Stimulated activated CD4-positive, alpha-beta T cell treated with anti-CD3 and anti-CD28 coated beads, TNF-alpha, amount 100 ng/mL, for 24 hours (primary cell): ENCODE results near the gene NTHL1.

Source experiments
- DNase-seq, 3 experiments: peaks; one replicate each; pipeline ENCODE4 v3.0.0-alpha.2; 2020; ENCODE audit warnings: low read depth in 3 of 3

The NTHL1 gene

DNA sequence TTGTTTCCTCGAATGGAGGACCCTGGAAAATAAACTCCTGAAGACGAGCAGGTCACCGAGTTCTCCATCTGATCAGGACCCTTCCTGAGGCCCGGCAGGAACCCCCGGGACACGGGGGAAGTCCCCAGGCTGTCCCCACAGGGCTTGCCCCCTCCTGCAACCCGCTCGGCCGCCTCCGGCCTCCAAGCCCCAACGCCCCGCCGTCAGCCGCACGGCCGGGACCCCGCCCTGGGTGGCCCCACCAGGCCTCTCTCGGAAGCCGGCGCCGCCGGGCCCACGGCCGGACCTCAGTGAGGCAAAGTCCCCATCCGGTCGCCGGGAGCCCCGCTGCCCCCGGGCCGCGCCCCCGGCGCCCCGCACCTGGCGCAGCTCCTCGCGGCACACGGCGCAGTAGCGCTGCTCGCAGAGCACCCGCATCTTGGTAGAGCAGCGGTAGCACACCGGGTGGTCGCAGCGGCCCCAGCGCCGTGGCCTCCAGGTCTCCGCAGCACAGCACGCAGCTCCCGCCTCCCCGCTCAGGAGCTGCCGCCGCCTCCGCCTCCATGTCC is 38.4 kb downstream of the NTHL1 start:
- no peak for DNase-seq

DNA sequence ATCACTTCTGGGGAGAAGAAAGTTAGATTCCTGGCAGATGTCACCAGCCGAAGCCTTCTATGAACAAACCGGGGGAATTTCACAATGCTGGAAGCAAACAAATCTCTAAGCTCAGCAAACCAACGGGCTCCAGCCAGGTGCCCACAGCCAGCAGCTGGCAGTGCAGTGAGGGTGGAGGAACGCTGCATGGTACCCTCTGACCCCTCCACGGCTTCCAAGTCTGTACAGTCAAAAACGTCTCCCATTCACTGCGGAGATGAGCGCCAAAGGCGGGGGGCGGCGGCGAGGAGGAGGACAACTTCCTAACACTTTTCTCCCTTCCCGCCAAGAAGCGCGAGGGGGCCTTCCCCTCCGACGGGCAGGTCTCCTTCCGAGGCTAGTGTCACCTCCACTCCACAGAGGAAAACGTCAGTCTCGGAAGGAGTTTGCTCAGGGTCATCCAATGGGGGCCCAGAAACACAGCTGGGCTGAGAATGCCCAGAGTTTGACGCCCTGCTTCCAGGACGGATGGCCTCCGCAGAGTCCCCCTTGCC is 38.9 kb downstream of the NTHL1 start:
- DNase-seq, result peak in 1 of 3 experiments; percentile 50

DNA sequence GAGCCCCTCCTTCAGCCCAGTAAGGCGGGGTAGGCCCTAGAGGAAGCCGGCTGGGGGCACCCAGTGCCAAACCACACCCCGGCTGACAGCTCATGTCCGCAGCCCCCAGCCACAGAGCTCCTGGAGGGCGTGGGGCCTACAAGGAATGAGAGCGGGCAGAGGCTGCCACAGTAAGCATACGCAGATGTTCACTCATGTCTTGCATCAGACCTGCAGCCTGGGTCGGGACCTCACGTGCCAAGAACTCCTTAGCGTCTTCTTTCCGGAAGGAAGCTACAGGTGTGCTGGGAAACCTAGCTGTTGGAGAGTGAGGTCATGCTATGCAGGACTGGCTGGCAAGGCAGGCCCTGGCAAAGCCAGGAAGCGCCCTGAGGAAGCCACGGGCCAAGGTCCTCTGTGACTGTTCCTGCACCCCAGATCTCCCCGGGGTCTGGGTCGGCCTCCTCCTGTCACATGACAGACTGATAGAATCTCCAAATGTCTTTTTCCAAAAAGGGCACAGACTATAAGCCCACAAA is 39.6 kb downstream of the NTHL1 start:
- no peak for DNase-seq

GRCh38 chr16:2007081-2007836 is 40.4 kb downstream of the NTHL1 start:
- DNase-seq, result no peak

DNA sequence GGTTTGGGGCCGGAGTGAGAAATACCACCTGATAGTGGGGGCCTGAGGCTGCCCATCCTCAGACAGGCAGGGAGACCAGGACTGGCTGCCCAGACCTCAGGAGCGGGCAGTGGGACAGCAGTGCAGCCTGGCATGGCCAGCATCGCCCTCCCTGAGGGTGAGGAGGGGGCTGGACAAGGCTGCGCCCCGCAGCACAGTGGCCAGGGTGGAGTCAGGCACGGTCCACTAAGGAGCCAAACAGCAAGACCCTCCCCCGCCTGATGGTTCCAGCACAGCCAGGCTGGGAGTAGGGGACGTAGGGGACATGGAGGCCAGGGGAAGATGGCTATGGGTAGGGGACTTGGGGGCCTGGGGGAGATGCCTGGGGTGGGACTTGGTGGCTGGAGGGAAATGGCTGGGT is 41.3 kb downstream of the NTHL1 start:
- DNase-seq, result no peak

DNA sequence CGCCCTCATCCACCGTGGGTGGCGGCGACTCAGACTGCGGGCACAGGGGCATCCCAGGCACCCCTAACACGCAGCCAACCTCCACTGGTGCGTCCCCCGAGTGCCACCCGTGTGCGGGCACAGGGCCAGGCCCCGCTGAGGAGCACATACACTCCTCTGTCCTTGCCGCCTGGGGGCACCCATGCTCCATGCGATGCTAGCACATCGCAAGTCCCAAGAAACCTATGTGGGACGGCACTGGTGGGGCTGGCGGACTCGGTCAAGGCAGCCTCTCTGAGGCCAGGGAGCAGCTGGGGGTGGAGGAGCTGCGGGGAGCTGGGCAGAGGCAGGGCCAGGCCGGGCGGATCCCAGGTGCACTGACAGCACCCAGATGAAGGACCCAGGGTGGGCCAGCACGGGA is 42.0 kb downstream of the NTHL1 start:
- DNase-seq, result no peak

GRCh38 chr16:2004795-2005517 is 42.7 kb downstream of the NTHL1 start:
- DNase-seq, result no peak

DNA sequence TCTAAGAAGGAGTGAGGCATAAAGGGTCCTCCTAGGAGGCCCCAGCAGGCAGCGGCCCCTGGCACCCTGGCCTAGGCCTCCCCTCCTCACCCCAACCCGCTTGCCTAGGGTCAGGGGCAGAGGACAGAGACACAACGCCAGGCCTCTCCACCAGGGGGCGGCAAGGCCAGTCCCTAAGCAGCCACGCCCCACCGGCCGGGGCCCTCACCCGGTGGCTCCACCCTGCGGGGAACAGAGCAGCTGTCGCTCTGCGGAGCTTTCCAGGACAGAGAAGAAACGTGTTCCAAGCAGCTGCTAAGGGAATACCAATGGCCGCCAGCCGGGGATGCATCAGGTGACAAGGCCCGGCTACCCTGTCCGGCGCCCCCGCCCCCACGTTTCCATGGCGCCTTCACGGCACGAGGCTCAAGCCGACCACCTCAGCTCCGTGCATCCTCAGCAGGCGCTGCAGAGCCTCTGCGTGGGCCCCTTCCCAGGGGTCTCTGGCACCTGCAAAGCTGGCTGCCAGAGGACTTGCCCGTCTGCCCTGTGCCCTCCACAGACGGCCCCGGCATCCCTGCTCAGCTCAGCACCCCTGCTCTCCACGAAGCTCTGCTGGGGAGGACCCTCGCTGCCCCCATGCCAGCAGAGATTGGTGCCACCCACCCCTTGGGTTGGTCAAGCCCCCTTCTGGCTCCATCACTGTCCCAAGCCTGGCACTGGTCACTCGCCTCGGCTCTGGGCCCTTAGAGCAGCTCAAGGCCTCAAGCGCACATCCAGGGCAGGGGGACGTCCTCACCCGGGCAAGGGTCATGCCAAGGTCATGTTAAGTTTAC is 43.6 kb downstream of the NTHL1 start:
- DNase-seq, result peak; percentile 74 to 91 (median 79)

DNA sequence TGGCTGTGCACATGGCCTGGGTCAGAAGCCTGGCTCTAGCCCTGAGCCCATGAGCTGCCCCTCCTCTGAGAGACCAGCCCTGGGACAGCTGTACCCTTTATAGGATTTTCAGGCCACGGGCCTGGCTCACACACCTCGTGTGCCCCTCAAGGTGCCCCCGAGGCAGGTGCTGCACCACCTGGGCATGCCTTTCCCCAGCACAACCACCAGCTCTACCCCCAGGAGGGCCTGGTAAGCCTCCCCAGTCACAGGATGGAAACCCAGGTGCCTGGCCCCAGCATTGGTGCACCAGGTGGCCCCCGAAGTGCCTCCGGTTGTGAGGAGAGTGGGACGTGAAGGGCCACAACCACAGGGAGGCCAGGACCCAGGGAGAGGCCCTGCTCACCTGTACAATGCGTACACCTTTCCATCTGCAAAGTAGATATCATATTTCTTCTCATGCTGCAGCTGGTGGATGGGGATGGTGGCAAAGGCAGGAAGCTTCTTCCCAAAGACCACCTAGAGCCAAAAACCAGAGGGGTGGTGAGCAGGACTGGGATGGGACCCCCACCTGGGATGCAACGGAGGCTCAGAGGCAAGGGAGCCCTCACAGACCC is 44.3 kb downstream of the NTHL1 start:
- DNase-seq, result no peak

DNA sequence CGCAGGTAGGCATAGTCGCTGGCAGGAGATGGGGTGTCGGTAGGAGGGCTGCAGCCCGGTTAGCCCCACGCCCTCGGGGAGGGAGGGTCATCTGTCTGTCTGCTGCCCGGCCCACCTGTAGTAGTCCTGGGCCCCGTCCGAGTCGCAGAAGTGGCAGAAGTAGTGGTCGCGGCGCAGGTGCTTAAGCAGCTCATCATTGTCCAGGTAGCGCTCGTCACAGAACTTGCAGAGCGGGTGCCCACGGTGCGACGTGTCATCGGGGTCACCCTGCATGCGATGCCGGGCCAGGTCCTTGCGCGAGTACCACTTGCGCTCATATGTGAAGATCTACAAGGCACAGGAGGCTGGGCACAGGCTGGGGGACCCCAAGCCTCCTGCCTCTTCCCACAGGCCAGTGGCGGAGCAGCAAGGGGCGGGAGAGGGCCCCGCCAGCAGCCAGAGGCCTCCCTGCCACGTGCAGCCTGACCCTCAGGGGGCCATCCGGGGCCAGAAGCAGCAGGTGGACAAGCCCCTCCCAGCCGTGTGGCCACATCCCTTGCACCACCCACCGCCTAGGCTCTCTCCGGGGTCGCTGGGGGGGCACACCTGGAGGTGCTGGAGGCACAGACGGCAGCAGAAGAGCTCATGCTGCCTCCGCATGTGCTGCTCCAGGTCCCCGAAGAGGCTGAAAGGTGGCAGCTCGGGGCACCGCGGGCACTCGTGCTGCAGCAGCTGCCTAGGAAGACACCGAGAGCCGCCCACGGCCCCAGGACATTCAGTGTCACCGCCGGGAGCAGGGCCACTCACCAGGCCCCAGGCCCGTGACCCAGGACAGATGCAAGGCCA is 45.0 kb downstream of the NTHL1 start:
- DNase-seq, result no peak

- DNase-seq, result no peak
Observed at GRCh38 chr16:2001456-2002355, 45.9 kb downstream of the NTHL1 start.

DNA sequence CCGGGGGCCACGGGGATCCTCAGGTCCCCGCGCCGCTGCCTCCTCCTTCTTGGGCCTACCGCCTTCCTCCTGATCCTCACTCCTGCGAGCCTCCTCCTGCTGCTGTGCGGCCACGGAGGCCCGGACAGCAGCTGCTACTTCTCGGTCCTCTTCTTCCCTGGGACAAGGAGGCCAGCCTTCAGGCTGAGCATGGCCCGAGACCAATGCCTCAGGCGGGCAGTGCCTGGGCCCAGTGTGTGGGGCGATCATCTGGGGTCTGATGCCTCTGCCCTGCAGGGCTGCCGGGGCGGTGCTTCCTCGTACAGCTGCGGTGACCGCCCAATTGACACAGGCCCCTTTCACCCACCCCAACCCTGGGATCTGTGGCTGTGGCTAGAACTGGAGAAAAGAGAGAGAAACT is 46.6 kb downstream of the NTHL1 start:
- DNase-seq, result no peak

DNA sequence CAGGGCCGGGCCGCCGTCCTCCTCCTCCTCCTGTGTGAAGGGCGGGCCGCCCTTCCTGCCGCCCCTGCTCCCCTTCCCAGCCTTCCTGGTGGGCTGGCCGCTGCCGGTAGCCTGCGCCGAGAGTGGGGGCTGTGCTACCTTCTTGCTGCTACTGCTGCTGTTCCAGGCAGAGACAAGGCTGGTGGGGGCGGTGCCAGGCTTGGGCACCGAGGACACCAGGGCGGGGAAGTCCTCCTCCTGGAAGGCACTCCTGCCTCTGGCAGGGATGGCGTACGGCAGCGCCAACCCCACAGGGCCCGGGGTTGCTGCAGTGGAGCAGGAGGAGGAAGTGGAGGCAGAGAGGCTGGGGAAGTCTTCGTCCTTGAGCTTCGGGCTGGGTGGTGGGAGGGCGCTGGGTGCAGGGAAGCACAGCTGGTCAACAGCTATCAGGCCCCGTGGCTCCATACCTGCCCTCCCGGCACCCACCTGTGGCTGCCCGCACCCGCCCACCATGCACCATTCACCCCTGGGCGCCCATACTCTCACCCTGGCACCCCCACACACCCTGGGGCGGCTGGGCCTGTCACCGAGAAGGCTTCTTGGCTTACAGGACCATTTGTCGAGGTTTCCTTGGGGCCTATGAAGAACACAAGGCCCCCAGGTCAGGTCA is 47.6 kb downstream of the NTHL1 start:
- no peak for DNase-seq

DNA sequence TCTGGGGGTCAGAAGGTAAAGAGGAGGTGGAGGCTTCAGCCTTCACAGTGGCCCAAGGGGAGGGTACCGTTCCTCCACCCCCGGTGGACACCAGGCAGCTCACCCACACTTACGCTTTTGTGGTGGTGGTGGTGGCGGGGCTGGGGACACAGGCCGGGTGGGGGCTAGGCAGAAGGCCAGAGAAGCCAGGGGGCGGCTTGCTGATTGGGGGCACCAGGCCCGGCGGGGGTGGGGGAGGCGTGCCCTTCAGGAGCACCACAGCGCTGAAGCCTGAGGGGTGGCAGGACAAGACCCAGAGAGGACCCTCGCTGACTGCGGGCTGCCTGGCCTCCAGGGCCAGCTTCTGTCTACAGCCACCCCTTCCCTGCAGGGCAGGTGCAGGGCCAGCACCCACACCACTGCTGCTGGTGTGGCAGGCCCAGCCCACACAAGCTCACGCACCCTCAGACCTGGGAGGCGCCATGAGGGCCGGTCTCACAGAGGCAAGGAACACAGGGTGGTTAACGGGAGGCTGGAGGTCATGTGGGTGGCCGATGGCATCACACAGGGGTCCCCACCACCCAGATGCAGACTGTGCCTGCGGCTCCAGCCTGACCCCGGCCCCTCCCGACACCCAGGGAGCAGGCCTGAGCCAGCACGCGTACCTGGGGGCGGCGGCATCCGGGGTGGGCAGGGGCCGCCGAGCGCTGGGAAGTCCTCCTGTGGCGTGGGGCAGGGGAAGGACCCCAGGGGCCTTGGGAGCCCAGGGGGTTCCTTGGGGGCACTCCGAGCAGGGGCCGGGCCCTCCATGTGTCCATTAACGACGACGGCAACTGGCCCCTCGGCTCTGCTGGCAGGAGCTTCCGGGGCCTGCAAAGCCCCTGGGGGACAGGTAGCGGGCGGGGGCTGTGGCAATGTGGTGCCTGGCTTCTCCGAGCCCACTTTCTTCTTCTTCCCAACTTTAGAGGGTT is 48.5 kb downstream of the NTHL1 start:
- no peak for DNase-seq

GRCh38 chr16:1998360-1998835 is 49.2 kb downstream of the NTHL1 start:
- DNase-seq, result no peak

- DNase-seq, result no peak
Observed at GRCh38 chr16:1997494-1998359, 49.9 kb downstream of the NTHL1 start.

DNA sequence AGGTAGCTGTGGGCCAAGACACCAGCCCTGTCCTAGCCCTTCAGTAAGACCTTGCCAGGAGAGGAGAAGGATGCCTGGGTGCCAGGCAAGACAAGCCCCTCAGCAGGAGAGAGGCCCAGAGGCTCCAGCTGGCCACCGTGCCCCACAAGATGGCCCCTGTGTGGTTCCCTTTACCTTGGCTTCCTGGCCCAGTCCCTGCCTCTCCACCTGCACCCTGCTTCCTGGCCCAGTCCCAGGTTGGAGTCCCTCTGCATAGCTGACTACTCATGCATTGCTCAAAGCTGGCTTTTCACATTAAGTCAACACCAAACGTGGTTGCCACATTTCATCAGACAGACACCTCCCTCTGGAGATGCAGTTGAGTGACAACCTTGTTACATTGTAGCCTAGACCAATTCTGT is 53.9 kb downstream of the NTHL1 start:
- DNase-seq, result no peak
